H9 (cell line): ENCODE measurements around the gene CNNM3. TPM values are rescaled to one million over a fixed set of nuclear protein-coding genes. Genes with fewer than 3 reads are reported as not detected.
A peak's percentile ranks its signal among the peaks of the same experiment; 100 is the strongest.

Source experiments
- DNase-seq: peaks from one replicate; pipeline ENCODE4 v3.0.0-alpha.2; 2017
- H2AFZ ChIP-seq: one replicate; pipeline ENCODE4 v1.6.1; 2013; ENCODE audit warnings: mild to moderate bottlenecking, low read length, control low read depth, moderate library complexity
- H2AK5ac ChIP-seq: 2 replicates; pipeline ENCODE4 v1.6.1; 2013; ENCODE audit warnings: low read length, control low read depth, mixed read lengths; ENCODE audit not compliant: insufficient read length
- H2BK120ac ChIP-seq: one replicate; pipeline ENCODE4 v1.6.1; 2013; ENCODE audit warnings: low read depth, mild to moderate bottlenecking, low read length, control low read depth, inconsistent platforms; ENCODE audit not compliant: poor library complexity, severe bottlenecking
- H2BK12ac ChIP-seq: 2 replicates; pipeline ENCODE4 v1.6.1; 2013; ENCODE audit warnings: low read length, control low read depth, mixed read lengths, low read depth; ENCODE audit not compliant: insufficient read length
- H2BK15ac ChIP-seq: 2 replicates; pipeline ENCODE4 v1.6.1; 2013; ENCODE audit warnings: low read depth, low read length, control low read depth
- H2BK20ac ChIP-seq: one replicate; pipeline ENCODE4 v1.6.1; 2013; ENCODE audit warnings: low read depth, mild to moderate bottlenecking, low read length, control low read depth, inconsistent platforms; ENCODE audit not compliant: poor library complexity, severe bottlenecking
- H2BK5ac ChIP-seq: 2 replicates; pipeline ENCODE4 v1.6.1; 2013; ENCODE audit warnings: low read length, control low read depth, mixed read lengths; ENCODE audit not compliant: insufficient read length
- H3K14ac ChIP-seq: 2 replicates; pipeline ENCODE4 v1.6.1; 2013; ENCODE audit warnings: low read length, control low read depth; ENCODE audit not compliant: insufficient read depth
- H3K18ac ChIP-seq: 2 replicates; pipeline ENCODE4 v1.6.1; 2013; ENCODE audit warnings: low read depth, mild to moderate bottlenecking, mixed read lengths, low read length, control low read depth; ENCODE audit not compliant: insufficient read length
- H3K23ac ChIP-seq: 2 replicates; pipeline ENCODE4 v1.6.1; 2013; ENCODE audit warnings: low read length, control low read depth, mixed read lengths, low read depth; ENCODE audit not compliant: insufficient read length
- H3K23me2 ChIP-seq: 2 replicates; pipeline ENCODE4 v1.6.1; 2013; ENCODE audit warnings: low read depth, mild to moderate bottlenecking, mixed read lengths, low read length, control low read depth; ENCODE audit not compliant: insufficient read length, poor library complexity, severe bottlenecking
- H3K27ac ChIP-seq: 2 replicates; pipeline ENCODE4 v1.5.1; 2013; ENCODE audit warnings: low read length, control low read depth, mixed read lengths, low read depth; ENCODE audit not compliant: insufficient read length
- H3K27me3 ChIP-seq: 2 replicates; pipeline ENCODE4 v1.6.1; 2013; ENCODE audit warnings: low read length, control low read depth, inconsistent platforms; ENCODE audit not compliant: insufficient read depth
- H3K4ac ChIP-seq: 2 replicates; pipeline ENCODE4 v1.6.1; 2013; ENCODE audit warnings: low read depth, mild to moderate bottlenecking, control low read depth, inconsistent platforms, low read length, moderate library complexity
- H3K4me1 ChIP-seq: 2 replicates; pipeline ENCODE4 v1.6.1; 2013; ENCODE audit warnings: low read length, control low read depth, inconsistent platforms; ENCODE audit not compliant: insufficient read depth
- H3K4me2 ChIP-seq: 2 replicates; pipeline ENCODE4 v1.6.1; 2013; ENCODE audit warnings: low read length, control low read depth, mixed read lengths; ENCODE audit not compliant: insufficient read length, insufficient read depth
- H3K56ac ChIP-seq: 2 replicates; pipeline ENCODE4 v1.6.1; 2013; ENCODE audit warnings: low read depth, mild to moderate bottlenecking, mixed read lengths, low read length, control low read depth; ENCODE audit not compliant: insufficient read length
- H3K79me1 ChIP-seq: 2 replicates; pipeline ENCODE4 v1.6.1; 2013; ENCODE audit warnings: low read depth, mild to moderate bottlenecking, moderate library complexity, low read length, control low read depth, inconsistent platforms; ENCODE audit not compliant: insufficient read depth, poor library complexity, severe bottlenecking
- H3K79me2 ChIP-seq: 2 replicates; pipeline ENCODE4 v1.6.1; 2013; ENCODE audit warnings: low read length, control low read depth, inconsistent platforms; ENCODE audit not compliant: insufficient read depth
- H3K9ac ChIP-seq: 2 replicates; pipeline ENCODE4 v1.6.1; 2013; ENCODE audit warnings: low read length, control low read depth, mixed read lengths; ENCODE audit not compliant: insufficient read length; ENCODE audit errors: extremely low read depth
- H3K9me3 ChIP-seq: one replicate; pipeline ENCODE4 v1.6.1; 2013; ENCODE audit warnings: low read depth, low read length, inconsistent platforms; ENCODE audit not compliant: control insufficient read depth
- H3T11ph ChIP-seq: one replicate; pipeline ENCODE4 v1.6.1; 2013; ENCODE audit warnings: mild to moderate bottlenecking, low read length, control low read depth, inconsistent platforms
- H4K20me1 ChIP-seq: one replicate; pipeline ENCODE4 v1.6.1; 2013; ENCODE audit not compliant: control insufficient read depth, insufficient read length, insufficient read depth
- H4K5ac ChIP-seq: 2 replicates; pipeline ENCODE4 v1.6.1; 2013; ENCODE audit warnings: low read depth, mild to moderate bottlenecking, mixed read lengths, low read length, control low read depth; ENCODE audit not compliant: insufficient read length
- H4K8ac ChIP-seq: replicated peaks from 2 replicates; pipeline ENCODE4 v1.6.1; 2013; ENCODE audit warnings: low read length, control low read depth, mixed read lengths, low read depth; ENCODE audit not compliant: insufficient read length
- H4K91ac ChIP-seq: 2 replicates; pipeline ENCODE4 v1.6.1; 2013; ENCODE audit warnings: low read depth, mild to moderate bottlenecking, moderate library complexity, mixed read lengths, low read length, control low read depth; ENCODE audit not compliant: insufficient read length
- H3K27ac Mint-ChIP-seq, 3 experiments: 2 replicates in 2 of 3; 3 replicates in 1 of 3; pipeline ENCODE4 v1.8.0; 2020 to 2021; ENCODE audit warnings: mixed read lengths in 3 of 3, mild to moderate bottlenecking in 1 of 3, moderate library complexity in 1 of 3
- H3K27me3 Mint-ChIP-seq: 2 replicates; pipeline ENCODE4 v1.8.0; 2021; ENCODE audit warnings: low read depth, mild to moderate bottlenecking, moderate library complexity, mixed read lengths
- H3K36me3 Mint-ChIP-seq, 3 experiments: 2 replicates in 2 of 3; 3 replicates in 1 of 3; pipeline ENCODE4 v1.8.0; 2020 to 2021; ENCODE audit warnings: low read depth in 3 of 3, mixed read lengths in 3 of 3; ENCODE audit not compliant: insufficient read depth in 1 of 3
- H3K4me1 Mint-ChIP-seq, 2 experiments: 2 replicates each; pipeline ENCODE4 v1.8.0; 2020; ENCODE audit warnings: mixed read lengths in 2 of 2
- H3K4me3 Mint-ChIP-seq, 2 experiments: 2 replicates in 1 of 2; 3 replicates in 1 of 2; pipeline ENCODE4 v1.8.0; 2020 to 2021; ENCODE audit warnings: mild to moderate bottlenecking in 2 of 2, mixed read lengths in 2 of 2, moderate library complexity in 1 of 2
- H3K9me3 Mint-ChIP-seq, 2 experiments: 2 replicates in 1 of 2; 3 replicates in 1 of 2; pipeline ENCODE4 v1.8.0; 2020; ENCODE audit warnings: mild to moderate bottlenecking in 2 of 2, mixed read lengths in 2 of 2, moderate library complexity in 1 of 2
- CTCF ChIP-seq: fragments of 200-600 bp; sonication (generic); conservative IDR thresholded peaks from 3 replicates; pipeline ENCODE4 v1.8.0; 2021; ENCODE audit warnings: antibody characterized with exemption, mild to moderate bottlenecking
- WGBS: extraction: QIAGEN DNeasy Blood & Tissue Kit; methylation state at CpG from one replicate; pipeline ENCODE4 v1.1.7; 2013; ENCODE audit warnings: missing lambda C conversion rate, low lambda C conversion rate, mixed read lengths; ENCODE audit not compliant: insufficient read length; ENCODE audit errors: extremely low coverage; 5-methylcytosine and 5-hydroxymethylcytosine counted together
- total RNA-seq: library from RNA; stranded (reverse); gene quantifications from 2 replicates; pipeline ENCODE4 v1.2.1, GENCODE V29; 2021

Gene CNNM3
- total RNA-seq, 1 experiment from 2014 or later, result 25.0 TPM

DNA sequence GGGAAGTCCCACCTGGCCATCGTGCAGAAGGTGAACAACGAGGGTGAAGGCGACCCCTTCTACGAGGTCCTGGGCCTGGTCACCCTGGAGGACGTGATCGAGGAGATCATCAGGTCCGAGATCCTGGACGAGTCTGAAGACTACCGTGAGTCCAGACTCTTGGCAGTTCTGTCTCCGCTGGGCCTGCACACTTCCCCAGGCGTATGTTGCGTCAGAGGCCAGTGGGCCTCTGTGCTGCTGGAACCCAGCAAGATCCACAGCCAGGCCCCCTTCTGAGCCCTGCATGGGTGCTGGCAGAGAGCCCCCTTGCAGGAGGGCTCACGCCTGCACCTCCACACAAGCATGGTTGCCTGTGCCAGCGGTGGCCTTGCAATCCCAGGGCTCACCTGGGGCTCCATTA lies 9.0 kb downstream of the CNNM3 start:
- H3K14ac ChIP-seq, result no peak overlapping the region
- H3K27ac ChIP-seq, result no peak overlapping the region
- no peaks in the 10 kb centered on the region for H3K23me2 ChIP-seq
- H2AK5ac ChIP-seq, result no peak overlapping the region
- peaks cover 4% of the 10 kb centered on the region for H3K79me1 ChIP-seq
- no peaks in the 10 kb centered on the region for H3K9me3 ChIP-seq
- no peak for DNase-seq
- no CpG with 5 or more reads among the region's 14 CpGs for WGBS
- H3K27ac Mint-ChIP-seq, result peak overlapping the region in 1 of 3 experiments; percentile 58; a peak in 1 of 7 replicates
- no peak overlapping the region for H3T11ph ChIP-seq
- no peaks in the 10 kb centered on the region for H3K9me3 Mint-ChIP-seq
- no peaks in the 10 kb centered on the region for H4K20me1 ChIP-seq
- no peak overlapping the region for H3K23ac ChIP-seq
- H2BK12ac ChIP-seq, result no peak overlapping the region
- no peak overlapping the region for H4K5ac ChIP-seq
- H3K4me1 Mint-ChIP-seq, result peaks cover 12 to 14% of the 10 kb centered on the region in 2 experiments
- H3K27me3 Mint-ChIP-seq, result no peaks in the 10 kb centered on the region
- no peak overlapping the region for H2BK120ac ChIP-seq
- no peak overlapping the region for H3K4me3 Mint-ChIP-seq
- no peak overlapping the region for H2BK5ac ChIP-seq
- no peak overlapping the region for H3K9ac ChIP-seq
- H2BK15ac ChIP-seq, result no peak overlapping the region
- no peak overlapping the region for H3K4ac ChIP-seq
- H3K4me2 ChIP-seq, result no peak overlapping the region
- H3K56ac ChIP-seq, result no peak overlapping the region
- H4K8ac ChIP-seq, result no peak overlapping the region
- H3K4me1 ChIP-seq, result no peaks in the 10 kb centered on the region
- H3K79me2 ChIP-seq, result peaks cover 3% of the 10 kb centered on the region; the same call in 1 of the 2 replicates
- H2AFZ ChIP-seq, result no peak overlapping the region
- H3K18ac ChIP-seq, result no peak overlapping the region
- no peak overlapping the region for H2BK20ac ChIP-seq
- no peak overlapping the region for H4K91ac ChIP-seq
- peaks cover 28 to 69% (median 64%) of the 10 kb centered on the region in 3 experiments for H3K36me3 Mint-ChIP-seq
- H3K27me3 ChIP-seq, result no peaks in the 10 kb centered on the region
- no peak for TF ChIP-seq CTCF
